ENCODE results near the gene MRPL17.

Gene MRPL17

GRCh38 chr11:6631361-6631890 lies 51.7 kb downstream of the MRPL17 start:
- DNase-seq, result no peak

- no peak for DNase-seq
These were observed 52.4 kb downstream of the MRPL17 start for GRCh38 chr11:6630632-6631291.
